Measurements from ENCODE around the gene CROCC.

The CROCC gene

GRCh38 chr1:17011439-17012307 is 89.9 kb downstream of the CROCC start, which contains the start of gene ATP13A2:
Gene ATP13A2 (minus strand): TSS chr1:17011928. CDS start chr1:17011738, 190 bp downstream.
- peak; percentile 82 for DNase-seq (ENCODE audit: low read depth)

- no peak for DNase-seq (ENCODE audit: low read depth)
These were observed 91.2 kb downstream of the CROCC start for GRCh38 chr1:17012775-17013490.

- no peak for DNase-seq (ENCODE audit: low read depth)
These were observed 92.0 kb downstream of the CROCC start for GRCh38 chr1:17013491-17014320.

GRCh38 chr1:17014671-17015567 is 93.2 kb downstream of the CROCC start:
- no peak for DNase-seq (ENCODE audit: low read depth)

- no peak for DNase-seq (ENCODE audit: low read depth)
These were observed 94.6 kb downstream of the CROCC start for GRCh38 chr1:17016317-17016661.

- DNase-seq (ENCODE audit: low read depth), result no peak
These were observed 95.7 kb downstream of the CROCC start for GRCh38 chr1:17017435-17017834.

GRCh38 chr1:17018849-17019248 is 97.1 kb downstream of the CROCC start:
- no peak for DNase-seq (ENCODE audit: low read depth)

- DNase-seq (ENCODE audit: low read depth), result no peak
These were observed 98.8 kb downstream of the CROCC start for GRCh38 chr1:17020502-17020901.

- DNase-seq (ENCODE audit: low read depth), result no peak
These were observed 100.2 kb downstream of the CROCC start for GRCh38 chr1:17021896-17022295.
